Measurements from ENCODE around the gene KPNA3. TPM values are rescaled to one million over a fixed set of nuclear protein-coding genes. Genes with fewer than 3 reads are reported as not detected.
"Not testable (repeated sequence)": the region's sequence is repeated elsewhere in the genome, so short reads cannot be mapped to it uniquely, and the experiment has no call there.

Gene KPNA3
- total RNA-seq, 1 experiment from 2014 or later: 62.0 TPM

- BruUV-seq (replicated peaks): no TSS peak
These were observed 18.4 kb upstream of the KPNA3 start for GRCh38 chr13:49810567-49811526.

GRCh38 chr13:49807681-49808080 is 15.2 kb upstream of the KPNA3 start:
- Histone ChIP-seq H3K4me1 (ENCODE audit: insufficient read depth, low read length, poor library complexity, severe bottlenecking) (no peaks in the 10 kb centered on the region), H3K36me3 (ENCODE audit: insufficient read depth, low read length, poor library complexity, severe bottlenecking) (no peaks in the 10 kb centered on the region), H3K27ac (ENCODE audit: low read depth, low read length, poor library complexity, severe bottlenecking) (no peak overlapping the region), H3K27me3 (replicated peaks; ENCODE audit: insufficient read depth, low read depth, low read length, poor library complexity) (no peaks in the 10 kb centered on the region), H3K9me3 (ENCODE audit: low read depth, low read length, poor library complexity, severe bottlenecking) (no peaks in the 10 kb centered on the region), H3K4me3 (ENCODE audit: low read depth, low read length, poor library complexity, severe bottlenecking) (no peak overlapping the region)
- POLR2A ChIA-PET (ENCODE audit: low non-redundant PET): no interaction called here
- TF ChIP-seq CTCF (conservative IDR thresholded peaks at IDR 0.05; ENCODE audit: low read depth, low read length) (no peak), EZH2 (IDR thresholded peaks at IDR 0.05; ENCODE audit: borderline replicate concordance, low read depth, low read length, poor library complexity, severe bottlenecking) (no peak)
- CTCF ChIA-PET: no interaction called here
- no TSS peak for BruUV-seq (replicated peaks)
- no peak for DNase-seq (ENCODE audit: low spot score)
- intact Hi-C loops (cut with micrococcal nuclease; ENCODE audit: unreplicated experiment): no loop called here

More at GRCh38 chr13:49810567-49811526, 18.4 kb upstream of the KPNA3 start:
- Histone ChIP-seq H3K4me3 (ENCODE audit: low read depth, low read length, poor library complexity, severe bottlenecking) (no peak overlapping the region), H3K27ac (ENCODE audit: low read depth, low read length, poor library complexity, severe bottlenecking) (no peak overlapping the region), H3K4me1 (ENCODE audit: insufficient read depth, low read length, poor library complexity, severe bottlenecking) (no peaks in the 10 kb centered on the region), H3K36me3 (ENCODE audit: insufficient read depth, low read length, poor library complexity, severe bottlenecking) (no peaks in the 10 kb centered on the region), H3K9me3 (ENCODE audit: low read depth, low read length, poor library complexity, severe bottlenecking) (no peaks in the 10 kb centered on the region), H3K27me3 (replicated peaks; ENCODE audit: insufficient read depth, low read depth, low read length, poor library complexity) (no peaks in the 10 kb centered on the region)
- intact Hi-C loops (cut with micrococcal nuclease; ENCODE audit: unreplicated experiment): no loop called here
- TF ChIP-seq EZH2 (IDR thresholded peaks at IDR 0.05; ENCODE audit: borderline replicate concordance, low read depth, low read length, poor library complexity, severe bottlenecking) (no peak), CTCF (conservative IDR thresholded peaks at IDR 0.05; ENCODE audit: low read depth, low read length) (no peak)
- no peak for DNase-seq (ENCODE audit: low spot score)
- ChIA-PET POLR2A (ENCODE audit: low non-redundant PET) (no interaction called here), CTCF (no interaction called here)

- H3K27ac ChIP-seq (ENCODE audit: low read depth, low read length, poor library complexity, severe bottlenecking): no peak overlapping the region
- TF ChIP-seq CTCF (conservative IDR thresholded peaks at IDR 0.05; ENCODE audit: low read depth, low read length): no peak
- TF ChIP-seq EZH2 (IDR thresholded peaks at IDR 0.05; ENCODE audit: borderline replicate concordance, low read depth, low read length, poor library complexity, severe bottlenecking): no peak
- H3K9me3 ChIP-seq (ENCODE audit: low read depth, low read length, poor library complexity, severe bottlenecking): no peaks in the 10 kb centered on the region
- no peak overlapping the region for H3K4me3 ChIP-seq (ENCODE audit: low read depth, low read length, poor library complexity, severe bottlenecking)
- POLR2A ChIA-PET (ENCODE audit: low non-redundant PET): no interaction called here
- no peaks in the 10 kb centered on the region for H3K27me3 ChIP-seq (replicated peaks; ENCODE audit: insufficient read depth, low read depth, low read length, poor library complexity)
- no peak for DNase-seq (ENCODE audit: low spot score)
- H3K36me3 ChIP-seq (ENCODE audit: insufficient read depth, low read length, poor library complexity, severe bottlenecking): no peaks in the 10 kb centered on the region
- intact Hi-C loops (cut with micrococcal nuclease; ENCODE audit: unreplicated experiment): no loop called here
- no TSS peak for BruUV-seq (replicated peaks)
- H3K4me1 ChIP-seq (ENCODE audit: insufficient read depth, low read length, poor library complexity, severe bottlenecking): no peaks in the 10 kb centered on the region
- CTCF ChIA-PET: no interaction called here
These were observed 13.6 kb upstream of the KPNA3 start for GRCh38 chr13:49806126-49806536.

- H3K27me3 ChIP-seq (replicated peaks; ENCODE audit: insufficient read depth, low read depth, low read length, poor library complexity); H3K36me3 ChIP-seq (ENCODE audit: insufficient read depth, low read length, poor library complexity, severe bottlenecking); intact Hi-C loops (cut with micrococcal nuclease; ENCODE audit: unreplicated experiment); BruUV-seq (replicated peaks); CTCF ChIA-PET; H3K4me3 ChIP-seq (ENCODE audit: low read depth, low read length, poor library complexity, severe bottlenecking); H3K9me3 ChIP-seq (ENCODE audit: low read depth, low read length, poor library complexity, severe bottlenecking); H3K27ac ChIP-seq (ENCODE audit: low read depth, low read length, poor library complexity, severe bottlenecking); DNase-seq (ENCODE audit: low spot score); H3K4me1 ChIP-seq (ENCODE audit: insufficient read depth, low read length, poor library complexity, severe bottlenecking): not testable (repeated sequence)
- POLR2A ChIA-PET (ENCODE audit: low non-redundant PET): interaction anchor here (0.7 kb wide), 1 partner anchor 108 kb away, joined by 10 read pairs; no protein-coding TSS in a partner anchor
These were observed 10.6 kb upstream of the KPNA3 start for GRCh38 chr13:49803047-49803446.
